Activated CD8-positive, alpha-beta memory T cell treated with anti-CD3 and anti-CD28 coated beads, Interleukin-2, amount 10 ng/mL, durations not matched to agents 7 days and 5 days (primary cell): ENCODE data around the gene CDKAL1. TPM values are rescaled to one million over a fixed set of nuclear protein-coding genes. Genes with fewer than 3 reads are reported as not detected.
A peak's percentile ranks its signal among the peaks of the same experiment; 100 is the strongest.
"Not testable (repeated sequence)": the region's sequence is repeated elsewhere in the genome, so short reads cannot be mapped to it uniquely, and the experiment has no call there.

Experiments used
- ATAC-seq: fragments of 150-1000 bp; cut with Tn5 transposase; one replicate; pipeline ENCODE4 v1.10.0; 2021; ENCODE audit warnings: moderate library complexity
- CTCF ChIA-PET: fragments of 350-600 bp; sonication (Branson Sonifier 250); formaldehyde crosslinking; loops from one replicate; lab custom pipeline; 2021; ENCODE audit warnings: antibody characterized with exemption; lab: Charles Lee
- DNase-seq: peaks from one replicate; pipeline ENCODE4 v3.0.0-alpha.2; 2020
- H3K27ac Mint-ChIP-seq: one replicate; pipeline ENCODE4 v1.8.0; 2021; ENCODE audit warnings: mild to moderate bottlenecking, mixed read lengths
- H3K27me3 Mint-ChIP-seq: one replicate; pipeline ENCODE4 v1.8.0; 2021; ENCODE audit warnings: mixed read lengths
- H3K36me3 Mint-ChIP-seq: one replicate; pipeline ENCODE4 v1.8.0; 2021; ENCODE audit warnings: mild to moderate bottlenecking, mixed read lengths
- H3K4me1 Mint-ChIP-seq: one replicate; pipeline ENCODE4 v1.8.0; 2021; ENCODE audit warnings: mixed read lengths
- H3K4me3 Mint-ChIP-seq: one replicate; pipeline ENCODE4 v1.8.0; 2021; ENCODE audit warnings: mild to moderate bottlenecking, moderate library complexity, mixed read lengths
- H3K9me3 Mint-ChIP-seq: one replicate; pipeline ENCODE4 v1.8.0; 2022; ENCODE audit warnings: low read depth, mixed read lengths
- total RNA-seq, 2 experiments: library from RNA; stranded (reverse); gene quantifications; one replicate each; pipeline ENCODE4 v1.2.3, GENCODE V29; 2021

Gene CDKAL1
- total RNA-seq, 2 experiments from 2014 or later, result 27.9 to 30.0 TPM

- Mint-ChIP-seq H3K36me3 (peaks cover 17% of the 10 kb centered on the region), H3K4me1 (peaks cover 28% of the 10 kb centered on the region)
- CTCF ChIA-PET, H3K4me3 Mint-ChIP-seq, H3K9me3 Mint-ChIP-seq, DNase-seq, H3K27me3 Mint-ChIP-seq, ATAC-seq, H3K27ac Mint-ChIP-seq: not testable (repeated sequence)
Observed at GRCh38 chr6:20721121-20721520, 186.9 kb downstream of the CDKAL1 start.

- Mint-ChIP-seq H3K27me3 (no peaks in the 10 kb centered on the region), H3K4me1 (peaks cover 28% of the 10 kb centered on the region), H3K36me3 (peaks cover 17% of the 10 kb centered on the region), H3K27ac (peak overlapping the region; percentile 23), H3K4me3 (no peak overlapping the region), H3K9me3 (no peaks in the 10 kb centered on the region)
- no peak for ATAC-seq
- DNase-seq, result no peak
- CTCF ChIA-PET, result interaction anchor here (1.0 kb wide), 1 partner anchor 40 kb away, joined by 4 read pairs; no protein-coding TSS in a partner anchor
Observed at GRCh38 chr6:20722455-20722854, 188.2 kb downstream of the CDKAL1 start.

GRCh38 chr6:20723236-20723635, 189.0 kb downstream of the CDKAL1 start:
- H3K27ac Mint-ChIP-seq, result no peak overlapping the region
- no peak overlapping the region for H3K4me3 Mint-ChIP-seq
- no peak for ATAC-seq
- H3K36me3 Mint-ChIP-seq, result peaks cover 18% of the 10 kb centered on the region
- DNase-seq, result no peak
- H3K9me3 Mint-ChIP-seq, result no peaks in the 10 kb centered on the region
- CTCF ChIA-PET, result interaction anchor here (1.0 kb wide), 1 partner anchor 41 kb away, joined by 4 read pairs; no protein-coding TSS in a partner anchor
- H3K27me3 Mint-ChIP-seq, result no peaks in the 10 kb centered on the region
- peaks cover 26% of the 10 kb centered on the region for H3K4me1 Mint-ChIP-seq

- ATAC-seq, result no peak
- H3K4me3 Mint-ChIP-seq, result no peak overlapping the region
- H3K27ac Mint-ChIP-seq, result no peak overlapping the region
- H3K36me3 Mint-ChIP-seq, result peaks cover 17% of the 10 kb centered on the region
- H3K9me3 Mint-ChIP-seq, result no peaks in the 10 kb centered on the region
- DNase-seq, result no peak
- H3K4me1 Mint-ChIP-seq, result peaks cover 19% of the 10 kb centered on the region
- CTCF ChIA-PET, result no interaction called here
- H3K27me3 Mint-ChIP-seq, result no peaks in the 10 kb centered on the region
Observed at GRCh38 chr6:20724443-20725190, 190.4 kb downstream of the CDKAL1 start.

GRCh38 chr6:20725235-20725634, 191.0 kb downstream of the CDKAL1 start:
- H3K27me3 Mint-ChIP-seq, H3K4me3 Mint-ChIP-seq, DNase-seq, ATAC-seq, H3K27ac Mint-ChIP-seq, CTCF ChIA-PET, H3K9me3 Mint-ChIP-seq: not testable (repeated sequence)
- peaks cover 15% of the 10 kb centered on the region for H3K4me1 Mint-ChIP-seq
- H3K36me3 Mint-ChIP-seq, result peaks cover 16% of the 10 kb centered on the region

GRCh38 chr6:20729086-20729485, 194.8 kb downstream of the CDKAL1 start:
- H3K9me3 Mint-ChIP-seq, result peaks cover 3% of the 10 kb centered on the region
- peaks cover 8% of the 10 kb centered on the region for H3K36me3 Mint-ChIP-seq
- DNase-seq (no peak), ATAC-seq (no peak)
- H3K27ac Mint-ChIP-seq, result no peak overlapping the region
- no peaks in the 10 kb centered on the region for H3K27me3 Mint-ChIP-seq
- H3K4me1 Mint-ChIP-seq, result no peaks in the 10 kb centered on the region
- CTCF ChIA-PET, result no interaction called here
- H3K4me3 Mint-ChIP-seq, result no peak overlapping the region

GRCh38 chr6:20732362-20732761, 198.1 kb downstream of the CDKAL1 start:
- H3K4me3 Mint-ChIP-seq, H3K9me3 Mint-ChIP-seq, ATAC-seq, CTCF ChIA-PET, H3K4me1 Mint-ChIP-seq, H3K27ac Mint-ChIP-seq, DNase-seq, H3K27me3 Mint-ChIP-seq: not testable (repeated sequence)
- H3K36me3 Mint-ChIP-seq, result peaks cover 10% of the 10 kb centered on the region

GRCh38 chr6:20732896-20733295, 198.6 kb downstream of the CDKAL1 start:
- DNase-seq, result no peak
- H3K9me3 Mint-ChIP-seq, result peaks cover 3% of the 10 kb centered on the region
- H3K27me3 Mint-ChIP-seq, result no peaks in the 10 kb centered on the region
- H3K4me1 Mint-ChIP-seq, result no peaks in the 10 kb centered on the region
- CTCF ChIA-PET, result no interaction called here
- H3K27ac Mint-ChIP-seq, result no peak overlapping the region
- peaks cover 10% of the 10 kb centered on the region for H3K36me3 Mint-ChIP-seq
- no peak overlapping the region for H3K4me3 Mint-ChIP-seq
- no peak for ATAC-seq

GRCh38 chr6:20737912-20738311, 203.7 kb downstream of the CDKAL1 start:
- Mint-ChIP-seq H3K27me3 (no peaks in the 10 kb centered on the region), H3K36me3 (peaks cover 32% of the 10 kb centered on the region), H3K27ac (no peak overlapping the region), H3K4me3 (no peak overlapping the region), H3K4me1 (no peaks in the 10 kb centered on the region), H3K9me3 (peaks cover 3% of the 10 kb centered on the region)
- CTCF ChIA-PET, result no interaction called here
- DNase-seq, result no peak
- no peak for ATAC-seq

GRCh38 chr6:20740088-20740487, 205.8 kb downstream of the CDKAL1 start:
- no peak for DNase-seq
- Mint-ChIP-seq H3K4me1 (no peaks in the 10 kb centered on the region), H3K9me3 (no peaks in the 10 kb centered on the region), H3K4me3 (no peak overlapping the region), H3K36me3 (peaks cover 29% of the 10 kb centered on the region), H3K27me3 (no peaks in the 10 kb centered on the region), H3K27ac (no peak overlapping the region)
- CTCF ChIA-PET, result no interaction called here
- ATAC-seq, result no peak

- H3K9me3 Mint-ChIP-seq, result no peaks in the 10 kb centered on the region
- ATAC-seq (no peak), DNase-seq (no peak)
- H3K27ac Mint-ChIP-seq, result no peak overlapping the region
- H3K4me3 Mint-ChIP-seq, result no peak overlapping the region
- H3K27me3 Mint-ChIP-seq, result no peaks in the 10 kb centered on the region
- H3K4me1 Mint-ChIP-seq, result no peaks in the 10 kb centered on the region
- peaks cover 29% of the 10 kb centered on the region for H3K36me3 Mint-ChIP-seq
- CTCF ChIA-PET, result no interaction called here
Observed at GRCh38 chr6:20740727-20741126, 206.5 kb downstream of the CDKAL1 start.

- H3K27me3 Mint-ChIP-seq, result no peaks in the 10 kb centered on the region
- no peak overlapping the region for H3K4me3 Mint-ChIP-seq
- no peaks in the 10 kb centered on the region for H3K9me3 Mint-ChIP-seq
- CTCF ChIA-PET, result no interaction called here
- no peaks in the 10 kb centered on the region for H3K4me1 Mint-ChIP-seq
- H3K36me3 Mint-ChIP-seq, result peaks cover 29% of the 10 kb centered on the region
- DNase-seq (no peak), ATAC-seq (no peak)
- H3K27ac Mint-ChIP-seq, result no peak overlapping the region
Observed at GRCh38 chr6:20741490-20741889, 207.2 kb downstream of the CDKAL1 start.

GRCh38 chr6:20744911-20745557, 210.8 kb downstream of the CDKAL1 start:
- no peaks in the 10 kb centered on the region for H3K27me3 Mint-ChIP-seq
- no peak overlapping the region for H3K27ac Mint-ChIP-seq
- H3K4me1 Mint-ChIP-seq, result no peaks in the 10 kb centered on the region
- no peaks in the 10 kb centered on the region for H3K9me3 Mint-ChIP-seq
- DNase-seq, result no peak
- no peak overlapping the region for H3K4me3 Mint-ChIP-seq
- CTCF ChIA-PET, result no interaction called here
- no peak for ATAC-seq
- H3K36me3 Mint-ChIP-seq, result peaks cover 23% of the 10 kb centered on the region

- Mint-ChIP-seq H3K27ac (no peak overlapping the region), H3K4me1 (no peaks in the 10 kb centered on the region), H3K9me3 (no peaks in the 10 kb centered on the region), H3K4me3 (no peak overlapping the region), H3K27me3 (no peaks in the 10 kb centered on the region), H3K36me3 (peaks cover 18% of the 10 kb centered on the region)
- CTCF ChIA-PET, result no interaction called here
- DNase-seq, result no peak
- no peak for ATAC-seq
Observed at GRCh38 chr6:20746024-20746423, 211.8 kb downstream of the CDKAL1 start.
